ENCODE measurements around the gene KIAA1671. TPM values are rescaled to one million over a fixed set of nuclear protein-coding genes. Genes with fewer than 3 reads are reported as not detected.
A peak's percentile ranks its signal among the peaks of the same experiment; 100 is the strongest.

KIAA1671 gene
- total RNA-seq, 1 donor from 2014 or later: 40.7 TPM

DNA sequence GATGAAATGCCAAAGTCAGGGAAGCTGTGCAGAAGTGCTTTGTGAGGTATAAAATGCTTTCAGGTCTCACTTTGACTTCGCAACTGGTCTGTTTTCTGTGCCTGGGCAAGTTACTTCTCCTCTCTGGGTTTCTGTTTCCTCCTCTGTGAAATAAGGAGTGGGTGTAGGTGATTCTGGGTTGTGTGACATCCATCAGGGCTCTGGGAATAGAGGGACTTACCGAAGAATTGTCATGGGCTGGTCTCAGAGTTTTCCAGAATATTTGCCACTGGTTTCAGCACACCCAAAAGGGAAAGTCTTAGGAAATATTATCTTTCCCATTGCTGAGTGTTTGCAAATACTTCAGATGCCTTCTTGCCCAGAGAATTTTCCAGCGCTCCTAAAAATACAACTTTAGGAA, 118.4 kb downstream of the KIAA1671 start:
- intact Hi-C loops (cut with DNase I): no loop called here
- no peaks in the 10 kb centered on the region for H3K9me3 ChIP-seq
- no peaks in the 10 kb centered on the region for H3K36me3 ChIP-seq
- ATAC-seq: peak in 1 of 2 donors; percentile 28
- H3K27ac ChIP-seq: peak overlapping the region; percentile 39
- peak overlapping the region; percentile 43 for H3K4me3 ChIP-seq
- TF ChIP-seq CTCF (IDR thresholded peaks at IDR 0.05): no peak
- peaks cover 20% of the 10 kb centered on the region for H3K4me1 ChIP-seq
- H3K27me3 ChIP-seq (ENCODE audit: low read depth): no peaks in the 10 kb centered on the region
- no peak for DNase-seq

DNA sequence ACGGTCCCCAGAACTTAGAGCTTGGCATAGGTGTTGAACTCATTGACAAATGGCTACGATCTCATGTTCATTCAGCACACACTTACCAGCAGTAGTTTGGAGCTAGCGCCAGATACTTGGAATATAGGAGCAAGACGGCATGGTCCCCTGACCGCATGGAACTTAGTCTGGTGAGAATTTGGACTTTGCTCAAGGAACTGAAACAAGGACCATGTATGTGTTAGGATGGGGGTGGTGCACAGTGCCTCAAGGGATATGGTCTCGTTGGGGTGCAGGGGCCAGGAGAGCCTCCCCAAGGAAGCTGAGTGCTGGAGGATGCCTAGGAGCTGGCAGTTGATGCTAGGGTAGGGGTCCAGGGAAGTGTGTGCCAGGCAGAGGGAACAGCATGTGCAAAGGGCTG, 119.2 kb downstream of the KIAA1671 start:
- Histone ChIP-seq H3K27ac (no peak overlapping the region), H3K9me3 (no peaks in the 10 kb centered on the region), H3K4me1 (peaks cover 20% of the 10 kb centered on the region), H3K27me3 (ENCODE audit: low read depth) (no peaks in the 10 kb centered on the region), H3K36me3 (no peaks in the 10 kb centered on the region), H3K4me3 (no peak overlapping the region)
- DNase-seq (no peak), ATAC-seq (no peak)
- no peak for TF ChIP-seq CTCF (IDR thresholded peaks at IDR 0.05)
- intact Hi-C loops (cut with DNase I): no loop called here

DNA sequence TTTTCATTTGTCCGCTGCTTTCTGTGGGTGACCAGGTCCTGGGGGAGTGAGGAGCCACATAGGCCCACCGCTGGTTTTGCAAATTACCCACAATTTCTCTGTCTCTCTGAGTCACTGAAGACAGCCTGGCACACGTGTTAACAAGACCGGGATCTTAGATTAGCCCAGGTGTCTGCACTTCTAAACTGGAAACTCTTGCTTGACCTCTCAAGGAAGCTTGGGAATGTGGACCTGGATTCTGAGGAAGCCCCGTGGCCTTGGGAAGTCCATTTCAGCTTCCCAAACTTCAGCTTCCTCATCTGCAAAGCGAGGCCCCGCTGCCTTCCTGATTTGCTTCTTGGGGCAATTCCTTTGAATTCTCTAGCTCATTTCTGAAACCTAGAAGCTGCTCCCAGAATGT, 119.9 kb downstream of the KIAA1671 start:
- no peak for TF ChIP-seq CTCF (IDR thresholded peaks at IDR 0.05)
- ATAC-seq: no peak
- DNase-seq: no peak
- Histone ChIP-seq H3K9me3 (no peaks in the 10 kb centered on the region), H3K4me3 (no peak overlapping the region), H3K36me3 (no peaks in the 10 kb centered on the region), H3K4me1 (peaks cover 20% of the 10 kb centered on the region), H3K27ac (no peak overlapping the region), H3K27me3 (ENCODE audit: low read depth) (no peaks in the 10 kb centered on the region)
- intact Hi-C loops (cut with DNase I): no loop called here

GRCh38 chr22:25076336-25076735, 123.8 kb downstream of the KIAA1671 start:
- TF ChIP-seq CTCF (IDR thresholded peaks at IDR 0.05): no peak
- Histone ChIP-seq H3K4me3 (no peak overlapping the region), H3K9me3 (no peaks in the 10 kb centered on the region), H3K36me3 (no peaks in the 10 kb centered on the region), H3K4me1 (peaks cover 1% of the 10 kb centered on the region), H3K27ac (no peak overlapping the region), H3K27me3 (ENCODE audit: low read depth) (no peaks in the 10 kb centered on the region)
- no peak for DNase-seq
- intact Hi-C loops (cut with DNase I): no loop called here
- ATAC-seq: no peak

DNA sequence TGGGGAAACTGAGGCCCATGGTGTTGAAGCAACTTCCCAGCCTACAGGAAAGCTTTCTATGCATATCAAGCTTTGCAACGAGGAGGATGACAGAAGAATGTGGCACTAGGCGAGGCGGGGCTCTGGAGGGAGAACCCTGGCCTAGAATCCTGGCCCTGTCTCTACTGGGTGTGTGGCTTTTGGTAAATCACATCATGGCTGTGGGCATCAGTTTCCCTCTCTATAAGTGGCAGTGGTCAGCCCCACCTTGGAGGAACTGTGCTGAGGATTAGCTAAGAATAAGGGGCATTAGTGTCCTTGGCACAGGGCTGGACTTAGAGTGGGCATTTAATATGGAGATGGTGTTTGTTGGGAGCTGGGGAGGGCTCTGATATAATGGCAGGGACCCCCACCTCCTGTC, 124.5 kb downstream of the KIAA1671 start:
- Histone ChIP-seq H3K27me3 (ENCODE audit: low read depth) (no peaks in the 10 kb centered on the region), H3K4me3 (no peak overlapping the region), H3K36me3 (no peaks in the 10 kb centered on the region), H3K4me1 (peaks cover 7% of the 10 kb centered on the region), H3K9me3 (no peaks in the 10 kb centered on the region), H3K27ac (no peak overlapping the region)
- ATAC-seq: no peak
- intact Hi-C loops (cut with DNase I): no loop called here
- no peak for DNase-seq
- no peak for TF ChIP-seq CTCF (IDR thresholded peaks at IDR 0.05)

- no peaks in the 10 kb centered on the region for H3K9me3 ChIP-seq
- no peaks in the 10 kb centered on the region for H3K27me3 ChIP-seq (ENCODE audit: low read depth)
- no peaks in the 10 kb centered on the region for H3K36me3 ChIP-seq
- TF ChIP-seq CTCF (IDR thresholded peaks at IDR 0.05): no peak
- no peak for ATAC-seq
- peaks cover 7% of the 10 kb centered on the region for H3K4me1 ChIP-seq
- H3K27ac ChIP-seq: no peak overlapping the region
- intact Hi-C loops (cut with DNase I): no loop called here
- DNase-seq: no peak
- no peak overlapping the region for H3K4me3 ChIP-seq
Observed at GRCh38 chr22:25077964-25078363, 125.4 kb downstream of the KIAA1671 start.

All from lower lobe of right lung (tissue), 2 donors.